ENCODE measurements around the gene FGF18. TPM values are rescaled to one million over a fixed set of nuclear protein-coding genes. Genes with fewer than 3 reads are reported as not detected.

FGF18 gene
- total RNA-seq, 2 donors from 2014 or later, result 0.31 to 0.43 TPM

Small RNAs within 50 kb of the gene (microRNA-seq; reads per million reads assigned to microRNA genes)
- gene MIR3912, result 0 to 1.4 reads per million in 2 donors

Other genes starting within 250 kb of the FGF18 start
- not detected for gene TLX3, start 110.4 kb upstream of the FGF18 start, total RNA-seq
- 100 to 1,000 TPM; 407 to 440 TPM for gene NPM1, start 31.8 kb upstream of the FGF18 start, total RNA-seq

Data from left colon (tissue), 2 donors.